Measurements from ENCODE around the gene PUS1.
"Not testable (repeated sequence)": the region's sequence is repeated elsewhere in the genome, so short reads cannot be mapped to it uniquely, and the experiment has no call there.

The PUS1 gene

DNA sequence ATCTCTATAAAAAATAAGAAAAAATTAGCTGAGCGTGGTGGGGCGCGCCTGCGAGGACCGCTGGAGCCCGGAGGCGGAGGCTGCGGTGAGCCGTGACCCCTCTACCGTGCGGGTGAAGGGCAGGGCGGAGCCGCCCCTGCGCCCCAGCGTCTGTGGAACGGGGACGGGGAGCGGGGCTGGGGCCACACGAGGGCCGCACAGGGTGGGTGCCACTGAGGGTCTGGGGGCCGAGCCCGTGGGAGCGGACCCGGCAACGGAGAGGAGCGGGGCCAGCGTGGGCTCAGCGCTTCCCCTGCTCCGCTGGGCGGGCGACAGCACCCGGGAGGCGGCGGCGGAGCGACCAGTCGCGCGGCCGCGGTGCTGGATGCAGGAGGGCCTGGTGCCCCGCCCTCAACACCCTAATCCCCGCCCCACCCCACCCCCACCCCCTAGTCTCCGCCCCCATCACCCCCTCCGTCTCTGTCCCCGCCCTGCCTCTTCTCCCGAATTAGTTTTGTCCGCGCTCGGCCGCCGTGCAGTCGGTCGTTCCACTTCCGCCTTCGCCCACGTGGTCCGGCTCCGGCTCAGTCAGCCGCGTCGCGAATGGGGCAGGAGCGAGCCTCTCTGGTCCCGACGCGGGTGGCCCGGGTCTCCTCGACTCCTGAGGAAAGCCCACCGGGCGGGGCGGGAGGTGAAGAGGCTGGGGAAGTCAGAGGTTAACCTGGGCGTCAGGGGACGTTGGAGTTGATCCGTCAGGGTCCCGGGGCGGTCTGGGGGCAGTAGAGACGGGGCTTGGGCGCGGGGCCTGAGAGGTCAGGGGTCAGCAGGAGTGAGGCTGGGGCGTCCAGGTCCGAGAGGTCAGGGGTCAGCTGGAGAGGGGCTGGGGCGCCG, at the start of gene PUS1:
PUS1 (plus strand) TSS at position 566 of the 870 bp plus-strand sequence. CDS start 447 bp downstream, outside the sequence.
- Mint-ChIP-seq H3K4me1 (peaks cover 27 to 34% of the 10 kb centered on the region in 2 donors), H3K9me3 (no peaks in the 10 kb centered on the region), H3K36me3 (peaks cover 18 to 26% of the 10 kb centered on the region in 2 donors), H3K27ac (peak within 1 kb of the TSS; percentile 100), H3K27me3 (no peaks in the 10 kb centered on the region), H3K4me3 (peak within 1 kb of the TSS; percentile 90 to 99)
- DNase-seq (peak; percentile 92), ATAC-seq (replicated peaks) (peak; percentile 79 to 84)

DNA sequence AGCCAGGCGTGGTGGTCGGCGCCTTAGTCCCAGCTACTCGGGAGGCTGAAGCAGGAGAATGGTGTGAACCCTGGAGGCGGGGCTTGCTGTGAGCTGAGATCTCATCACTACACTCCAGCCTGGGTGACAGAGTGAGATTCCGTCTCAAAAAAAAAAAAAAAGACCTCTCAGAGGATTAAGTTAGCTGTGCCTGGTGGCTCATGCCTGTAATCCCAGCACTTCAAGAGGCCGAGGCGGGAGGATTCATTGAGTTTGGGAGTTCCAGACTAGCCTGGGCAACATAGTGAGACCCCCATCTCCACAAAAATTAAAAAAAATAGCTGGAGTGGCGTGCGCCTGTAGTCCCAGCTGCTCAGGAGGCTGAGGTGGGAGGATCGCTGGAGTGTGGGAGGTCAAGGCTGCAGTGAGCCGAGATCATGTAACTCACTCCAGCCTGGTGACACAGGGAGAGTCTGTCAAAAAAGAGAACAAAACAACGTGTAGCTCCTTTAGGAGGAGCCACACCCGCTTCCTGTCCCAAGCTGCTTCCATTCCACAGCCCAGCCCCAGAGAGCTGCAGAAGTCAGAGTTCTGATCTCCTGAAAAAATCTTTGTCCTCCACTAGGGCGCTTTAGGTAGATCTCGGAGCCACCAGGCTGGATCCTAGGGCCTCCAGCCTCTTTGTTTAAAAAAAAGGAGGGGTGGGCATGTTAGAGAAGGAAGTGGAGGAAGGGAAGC, 46.1 kb upstream of the PUS1 start:
- peaks cover 5 to 7% of the 10 kb centered on the region in 2 donors for H3K9me3 Mint-ChIP-seq
- no peaks in the 10 kb centered on the region for H3K4me1 Mint-ChIP-seq

GRCh38 chr12:131883521-131883900, 45.6 kb upstream of the PUS1 start:
- Mint-ChIP-seq H3K9me3 (peaks cover 5 to 7% of the 10 kb centered on the region in 2 donors), H3K36me3 (peaks cover 1 to 3% of the 10 kb centered on the region in 2 donors), H3K27ac (no peak overlapping the region), H3K4me1 (no peaks in the 10 kb centered on the region), H3K27me3 (peaks cover 4 to 14% of the 10 kb centered on the region in 2 donors), H3K4me3 (no peak overlapping the region)
- ATAC-seq (replicated peaks) (no peak), DNase-seq (no peak)

More for the DNA sequence above, 46.1 kb upstream of the PUS1 start:
- Mint-ChIP-seq H3K36me3 (peaks cover 1 to 3% of the 10 kb centered on the region in 2 donors), H3K4me3 (no peak overlapping the region), H3K27ac (no peak overlapping the region), H3K27me3 (peaks cover 4 to 12% of the 10 kb centered on the region in 2 donors)
- no peak for DNase-seq
- no peak for ATAC-seq (replicated peaks)

DNA sequence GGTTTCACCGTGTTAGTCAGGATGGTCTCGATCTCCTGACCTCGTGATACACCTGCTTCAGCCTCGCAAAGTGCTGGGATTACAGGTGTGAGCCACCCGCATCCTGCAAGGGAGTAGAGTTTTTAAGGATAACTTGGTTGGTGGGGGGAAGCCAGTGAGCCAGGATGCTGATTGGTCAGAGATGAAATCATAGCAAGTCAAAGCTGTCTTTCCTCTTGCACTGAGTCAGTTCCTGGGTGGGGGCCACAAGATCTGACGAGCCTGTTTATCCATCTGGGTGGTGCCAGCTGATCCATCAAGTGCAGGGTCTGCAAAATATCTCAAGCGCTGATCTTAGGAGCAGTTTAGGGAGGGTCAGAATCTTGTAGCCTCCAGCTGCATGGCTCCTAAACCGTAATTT, 44.0 kb upstream of the PUS1 start:
- H3K36me3 Mint-ChIP-seq; H3K4me3 Mint-ChIP-seq; H3K27ac Mint-ChIP-seq; H3K9me3 Mint-ChIP-seq; H3K4me1 Mint-ChIP-seq; ATAC-seq (replicated peaks); DNase-seq: not testable (repeated sequence)
- H3K27me3 Mint-ChIP-seq: peaks cover 4 to 23% of the 10 kb centered on the region in 2 donors

DNA sequence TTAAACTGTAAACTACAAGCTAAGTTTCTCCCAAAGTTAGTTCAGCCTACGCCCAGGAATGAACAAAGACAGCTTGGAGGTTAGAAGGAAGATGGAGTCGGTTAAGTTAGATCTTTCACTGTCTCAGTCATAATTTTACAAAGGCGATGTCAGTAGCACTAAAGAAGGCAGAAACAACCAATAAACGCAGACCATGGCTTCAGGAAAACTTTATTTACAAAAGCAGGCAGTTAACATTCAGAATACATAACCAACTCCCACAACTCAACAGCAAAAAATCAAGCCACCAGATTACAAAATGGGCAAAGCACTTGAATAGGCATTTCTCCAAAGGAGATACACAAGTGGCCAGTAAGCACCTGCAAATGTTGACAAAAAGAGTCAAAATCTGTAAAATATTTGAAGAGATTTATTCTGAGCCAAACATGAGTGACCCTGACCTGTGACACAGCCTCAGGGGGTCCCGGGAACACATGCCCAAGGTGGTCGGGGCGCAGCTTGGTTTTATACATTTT, 43.5 kb upstream of the PUS1 start:
- Mint-ChIP-seq H3K4me1 (no peaks in the 10 kb centered on the region), H3K4me3 (no peak overlapping the region), H3K36me3 (peaks cover 1 to 3% of the 10 kb centered on the region in 2 donors), H3K9me3 (peaks cover 5 to 7% of the 10 kb centered on the region in 2 donors), H3K27me3 (peaks cover 4 to 17% of the 10 kb centered on the region in 2 donors), H3K27ac (no peak overlapping the region)
- ATAC-seq (replicated peaks): no peak
- no peak for DNase-seq

GRCh38 chr12:131891722-131892121, 37.4 kb upstream of the PUS1 start:
- not testable (repeated sequence) for H3K4me3 Mint-ChIP-seq; ATAC-seq (replicated peaks); DNase-seq; H3K27ac Mint-ChIP-seq; H3K9me3 Mint-ChIP-seq; H3K36me3 Mint-ChIP-seq
- Mint-ChIP-seq H3K4me1 (peaks cover 8 to 12% of the 10 kb centered on the region in 2 donors), H3K27me3 (peaks cover 0 to 11% of the 10 kb centered on the region in 2 donors)

DNA sequence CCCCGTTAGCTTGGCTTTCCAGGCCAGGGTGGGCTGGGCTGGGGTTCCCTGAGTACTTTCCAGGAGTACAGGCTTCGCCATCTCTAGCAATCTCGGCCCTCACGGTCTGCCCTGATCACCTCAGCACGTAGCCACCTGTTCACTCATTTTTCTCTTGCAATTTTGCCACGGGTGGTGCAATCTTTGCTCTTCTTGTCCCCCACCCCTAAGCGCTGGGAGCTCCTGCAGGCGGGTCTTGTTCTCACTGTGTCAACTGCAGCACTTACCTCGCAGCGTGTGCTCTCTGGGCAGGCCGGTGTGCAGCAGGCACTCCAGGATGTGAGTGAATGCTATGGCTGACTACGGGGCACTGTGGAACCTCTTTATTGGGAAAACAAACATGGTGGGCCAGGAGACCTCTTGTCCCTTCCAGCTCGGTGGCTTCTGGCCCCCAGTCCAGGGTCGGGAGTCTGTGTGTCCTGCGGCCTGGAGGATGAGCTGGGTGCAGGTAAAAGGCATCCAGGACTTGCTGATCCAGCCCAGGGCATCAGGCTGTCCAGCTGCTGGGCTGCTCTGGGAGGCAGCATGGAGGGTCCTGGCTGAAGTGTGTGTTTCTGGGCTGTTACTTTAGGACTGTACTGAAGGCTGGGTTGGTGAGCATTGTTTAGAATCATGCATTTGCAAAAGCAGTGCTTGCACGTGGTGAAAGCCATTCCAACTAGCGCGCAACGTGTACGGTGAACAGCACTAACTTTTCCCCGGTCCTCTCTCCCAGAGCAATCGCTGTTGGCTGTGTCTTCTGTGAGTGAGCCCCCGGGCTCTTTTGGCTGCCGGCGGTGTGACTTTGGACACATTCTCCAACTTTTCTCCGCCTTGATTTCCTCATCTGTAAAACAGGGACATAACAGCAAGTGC, 36.1 kb upstream of the PUS1 start:
- H3K27me3 Mint-ChIP-seq: peaks cover 0 to 11% of the 10 kb centered on the region in 2 donors
- H3K4me1 Mint-ChIP-seq: peaks cover 12 to 24% of the 10 kb centered on the region in 2 donors
- DNase-seq (no peak), ATAC-seq (replicated peaks) (no peak)
- no peak overlapping the region for H3K27ac Mint-ChIP-seq
- no peak overlapping the region for H3K4me3 Mint-ChIP-seq
- H3K36me3 Mint-ChIP-seq: no peaks in the 10 kb centered on the region
- no peaks in the 10 kb centered on the region for H3K9me3 Mint-ChIP-seq

GRCh38 chr12:131893605-131894312, 35.3 kb upstream of the PUS1 start:
- H3K36me3 Mint-ChIP-seq: no peaks in the 10 kb centered on the region
- no peaks in the 10 kb centered on the region for H3K9me3 Mint-ChIP-seq

GRCh38 chr12:131894313-131894860, 34.7 kb upstream of the PUS1 start, which contains the start of gene ULK1:
Gene ULK1, plus strand, starts transcription at chr12:131894622. Its CDS starts 380 bp downstream, at chr12:131895002.
- H3K27ac Mint-ChIP-seq: peak within 1 kb of the TSS; percentile 88
- H3K4me3 Mint-ChIP-seq: peak within 1 kb of the TSS; percentile 85 to 90
- no peaks in the 10 kb centered on the region for H3K27me3 Mint-ChIP-seq
- DNase-seq (peak; percentile 85), ATAC-seq (replicated peaks) (peak; percentile 78 to 85)
- no peaks in the 10 kb centered on the region for H3K36me3 Mint-ChIP-seq
- H3K9me3 Mint-ChIP-seq: no peaks in the 10 kb centered on the region
- peaks cover 12 to 25% of the 10 kb centered on the region in 2 donors for H3K4me1 Mint-ChIP-seq

More at GRCh38 chr12:131893605-131894312, 35.3 kb upstream of the PUS1 start:
- DNase-seq: no peak
- Mint-ChIP-seq H3K4me1 (peaks cover 12 to 25% of the 10 kb centered on the region in 2 donors), H3K27ac (no peak overlapping the region), H3K4me3 (peak overlapping the region; percentile 31 to 80), H3K27me3 (peaks cover 0 to 6% of the 10 kb centered on the region in 2 donors)
- no peak for ATAC-seq (replicated peaks)

DNA sequence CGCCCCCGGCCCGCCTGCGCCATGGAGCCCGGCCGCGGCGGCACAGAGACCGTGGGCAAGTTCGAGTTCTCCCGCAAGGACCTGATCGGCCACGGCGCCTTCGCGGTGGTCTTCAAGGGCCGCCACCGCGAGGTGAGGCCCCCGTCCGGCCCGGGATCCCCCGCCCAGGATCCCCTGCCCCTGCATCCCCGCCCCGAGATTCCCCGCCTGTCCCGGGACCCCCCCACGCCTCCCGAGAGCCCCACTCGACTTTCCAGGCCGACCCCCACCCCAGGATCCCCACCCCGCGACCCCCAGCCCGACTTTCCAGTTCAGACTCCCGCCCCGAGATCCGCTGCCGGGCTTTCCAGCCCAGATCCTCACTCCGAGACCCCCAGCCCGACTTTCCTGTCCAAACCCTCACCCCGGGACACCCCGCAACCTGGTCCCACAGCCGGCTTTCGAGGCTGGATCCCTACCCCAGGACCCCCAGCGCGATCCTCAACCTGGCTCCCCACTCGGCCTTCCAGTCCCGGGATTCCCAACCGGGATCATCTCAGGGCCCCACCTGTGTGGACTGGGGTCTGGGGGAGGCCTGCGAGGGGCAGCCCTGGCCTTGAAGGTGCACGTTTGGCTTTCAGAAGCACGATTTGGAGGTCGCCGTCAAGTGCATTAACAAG, 34.0 kb upstream of the PUS1 start:
- Mint-ChIP-seq H3K27ac (peak overlapping the region; percentile 88), H3K27me3 (no peaks in the 10 kb centered on the region), H3K4me1 (peaks cover 12 to 28% of the 10 kb centered on the region in 2 donors), H3K36me3 (peaks cover 0 to under 1% of the 10 kb centered on the region in 2 donors), H3K4me3 (peak overlapping the region; percentile 85 to 90), H3K9me3 (no peaks in the 10 kb centered on the region)
- DNase-seq (no peak), ATAC-seq (replicated peaks) (peak in 1 of 2 donors; percentile 2)

DNA sequence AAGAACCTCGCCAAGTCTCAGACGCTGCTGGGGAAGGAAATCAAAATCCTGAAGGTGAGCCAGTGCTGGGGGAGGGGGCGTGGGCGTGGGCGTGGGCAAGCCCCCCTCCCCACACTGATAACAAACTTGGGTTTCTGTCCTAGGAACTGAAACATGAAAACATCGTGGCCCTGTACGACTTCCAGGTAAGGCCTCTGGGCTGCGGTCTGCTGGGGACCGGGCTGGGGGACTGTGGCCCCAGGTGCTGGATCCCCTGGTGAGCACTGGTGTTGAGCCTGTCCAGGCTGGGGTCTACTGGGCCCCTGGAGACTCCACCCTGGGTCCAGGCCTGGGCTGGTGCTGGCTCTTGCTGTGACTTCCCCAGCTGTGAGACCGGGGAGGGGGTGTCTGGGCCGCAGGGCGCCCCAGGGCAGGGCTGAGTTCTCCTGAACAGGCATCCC, 33.4 kb upstream of the PUS1 start:
- H3K27me3 Mint-ChIP-seq: no peaks in the 10 kb centered on the region
- peaks cover 12 to 32% of the 10 kb centered on the region in 2 donors for H3K4me1 Mint-ChIP-seq
- peak overlapping the region; percentile 85 to 90 for H3K4me3 Mint-ChIP-seq
- no peaks in the 10 kb centered on the region for H3K9me3 Mint-ChIP-seq
- peaks cover 0 to 3% of the 10 kb centered on the region in 2 donors for H3K36me3 Mint-ChIP-seq
- peak overlapping the region; percentile 88 for H3K27ac Mint-ChIP-seq
- ATAC-seq (replicated peaks) (peak; percentile 21 to 34), DNase-seq (no peak)

DNA sequence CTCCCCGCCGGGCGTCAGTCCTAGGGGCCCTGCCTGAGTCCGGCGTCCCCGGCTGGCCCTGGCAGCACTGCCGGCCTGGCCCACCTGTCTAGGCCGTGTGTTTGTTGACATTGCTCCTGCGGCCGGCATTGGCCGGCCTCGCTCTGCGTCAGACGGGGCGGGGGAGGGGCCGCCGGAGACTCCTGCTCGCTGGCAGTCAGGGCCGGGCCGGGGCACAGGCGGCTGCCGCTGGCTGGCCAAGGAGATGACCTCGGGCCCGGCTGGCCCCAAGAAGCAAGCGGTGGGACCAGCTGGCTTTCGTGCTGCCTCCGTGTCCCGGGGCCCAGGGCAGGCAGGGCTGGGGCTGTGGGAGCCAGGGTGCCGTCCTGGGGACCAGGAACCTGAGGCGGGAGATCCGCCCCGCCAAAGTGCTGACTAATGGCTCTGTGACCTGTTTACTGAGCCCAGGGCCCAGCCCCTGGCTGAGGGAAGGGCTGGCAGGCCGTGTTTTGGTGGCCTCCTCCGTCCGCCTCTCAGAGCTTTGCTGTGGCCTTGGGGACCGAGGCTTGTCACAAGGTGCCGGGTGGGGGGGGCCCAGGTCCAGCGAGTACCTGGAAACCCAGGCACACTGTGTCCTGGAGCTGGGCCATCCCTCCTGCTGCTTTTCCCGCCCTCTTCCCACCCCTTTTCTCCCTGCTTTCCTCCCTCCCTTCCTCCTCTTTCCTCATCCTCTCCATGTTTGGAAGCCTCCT, 32.8 kb upstream of the PUS1 start:
- Mint-ChIP-seq H3K27ac (peak overlapping the region; percentile 37), H3K27me3 (no peaks in the 10 kb centered on the region), H3K4me3 (peak overlapping the region; percentile 85 to 90), H3K36me3 (peaks cover 0 to 3% of the 10 kb centered on the region in 2 donors), H3K4me1 (peaks cover 12 to 32% of the 10 kb centered on the region in 2 donors), H3K9me3 (no peaks in the 10 kb centered on the region)
- ATAC-seq (replicated peaks): peak; percentile 82 to 83
- DNase-seq: peak; percentile 56

Measured in stimulated activated naive B cell treated with anti-CD40 and anti-IgM and Interleukin-4, amounts not matched to agents 10 μg/mL and 1 μg/mL and 100 μg/mL, for 72 hours (primary cell).